T47D (cell line): ENCODE measurements around the gene CLEC18B.
"Not testable (repeated sequence)": the region's sequence is repeated elsewhere in the genome, so short reads cannot be mapped to it uniquely, and the experiment has no call there.

Source experiments
- DNase-seq, 2 experiments: peaks; one replicate each; pipeline versions ENCODE4 v3.0.0 to v3.0.0-alpha.2; 2011 to 2012; ENCODE audit warnings: low read depth in 1 of 2, low spot score in 1 of 2
- in situ Hi-C: cut with HindIII; loops from 2 replicates; pipeline ENCODE4 v1.10.0; 2016; ENCODE audit warnings: low sequenced_read_pairs, low pct_unique_long_range_greater_than_20kb

The CLEC18B gene

DNA sequence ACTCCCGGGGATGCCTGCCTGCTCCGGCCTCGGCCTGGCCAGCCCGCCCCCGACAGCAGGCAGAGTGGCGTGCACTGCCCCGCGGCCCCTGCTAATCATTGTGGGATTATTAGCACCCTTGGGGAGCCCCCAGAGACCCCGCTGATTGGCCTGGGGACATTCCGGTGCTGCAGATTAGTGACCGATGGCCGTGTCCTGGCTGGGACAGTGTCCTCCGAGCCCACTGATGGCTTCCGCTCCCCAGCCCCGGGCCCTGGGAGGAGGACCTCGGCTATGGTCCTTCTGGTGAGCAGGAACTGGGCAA lies 156 bp upstream of the CLEC18B start:
- in situ Hi-C loops, DNase-seq: not testable (repeated sequence)

- DNase-seq, in situ Hi-C loops: not testable (repeated sequence)
Observed at GRCh38 chr16:74419811-74420210, 1.5 kb downstream of the CLEC18B start.

GRCh38 chr16:74417897-74418296 lies 3.4 kb downstream of the CLEC18B start:
- DNase-seq, in situ Hi-C loops: not testable (repeated sequence)

DNA sequence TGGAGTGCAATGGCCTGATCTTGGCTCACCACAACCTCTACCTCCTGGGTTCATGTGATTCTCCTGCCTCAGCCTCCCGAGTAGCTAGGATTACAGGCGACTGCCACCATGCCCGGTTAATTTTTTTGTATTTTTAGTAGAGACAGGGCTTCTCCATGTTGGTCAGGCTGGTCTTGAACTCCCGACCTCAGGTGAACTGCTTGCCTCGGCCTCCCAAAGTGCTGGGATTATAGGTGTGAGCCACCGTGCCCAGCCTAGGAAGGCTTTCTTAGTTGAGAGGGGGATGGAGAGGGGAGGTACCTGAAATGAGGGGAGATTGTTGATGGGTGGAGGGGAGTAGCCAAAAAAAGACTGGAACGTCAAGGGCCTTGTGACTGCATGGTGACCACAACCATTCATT lies 7.4 kb downstream of the CLEC18B start:
- in situ Hi-C loops, DNase-seq: not testable (repeated sequence)

DNA sequence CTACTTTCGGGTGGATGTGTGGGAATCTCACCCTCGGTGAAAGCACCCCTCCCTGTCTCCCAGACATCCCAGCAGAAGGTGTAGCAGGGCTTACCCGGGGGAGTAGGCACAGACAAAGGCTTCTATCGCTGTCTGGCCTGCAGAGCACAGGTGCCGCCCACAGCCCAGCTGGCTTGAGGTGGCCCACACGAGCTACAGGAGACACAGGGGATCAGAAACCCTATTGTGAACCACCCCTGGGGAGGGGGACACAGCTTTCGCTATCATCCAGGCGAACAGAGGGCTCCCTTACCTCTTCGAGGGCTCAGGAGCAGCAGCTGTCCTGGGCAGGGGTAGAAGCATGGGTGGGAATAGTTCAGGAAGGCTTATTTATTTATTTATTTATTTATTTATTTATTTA lies 7.8 kb downstream of the CLEC18B start:
- DNase-seq: not testable (repeated sequence)

DNA sequence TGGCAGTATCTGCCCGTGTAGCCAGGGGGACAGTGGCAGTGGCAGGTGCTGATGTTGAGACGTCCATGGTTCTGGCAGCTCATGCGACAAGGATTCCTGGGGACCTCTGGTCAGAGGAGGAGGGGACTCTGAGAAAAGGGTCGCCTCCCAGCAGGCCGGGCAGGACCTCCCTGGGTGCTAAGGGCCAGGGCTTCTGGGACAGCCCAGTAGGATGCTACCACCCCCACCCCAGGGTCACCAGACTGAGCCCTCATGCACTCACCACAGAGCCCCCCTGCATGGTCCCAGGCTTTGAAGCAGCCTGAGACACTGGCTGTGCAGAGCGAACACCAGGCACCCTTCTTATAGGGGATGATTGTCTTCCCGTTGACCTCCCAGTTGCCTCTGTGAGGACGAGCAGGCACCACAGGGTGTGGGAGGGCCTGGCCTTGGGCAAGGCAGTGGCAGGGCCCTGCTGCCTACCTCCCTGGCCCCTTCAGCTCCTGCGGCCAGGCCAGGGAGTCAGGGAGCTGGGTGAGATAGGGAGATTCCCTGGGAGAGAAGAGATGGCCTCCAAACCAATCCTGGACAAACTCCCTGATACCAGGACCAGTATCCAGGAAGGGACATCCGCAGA lies 8.4 kb downstream of the CLEC18B start:
- in situ Hi-C loops, DNase-seq: not testable (repeated sequence)

More for the DNA sequence above, 7.8 kb downstream of the CLEC18B start:
- in situ Hi-C loops: not testable (repeated sequence)

- DNase-seq: not testable (repeated sequence)
Observed at GRCh38 chr16:74412138-74412774, 9.0 kb downstream of the CLEC18B start.

GRCh38 chr16:74410981-74411380 lies 10.3 kb downstream of the CLEC18B start:
- in situ Hi-C loops, DNase-seq: not testable (repeated sequence)

More at GRCh38 chr16:74412138-74412774, 9.0 kb downstream of the CLEC18B start:
- in situ Hi-C loops: not testable (repeated sequence)

- in situ Hi-C loops, DNase-seq: not testable (repeated sequence)
Observed at GRCh38 chr16:74410057-74410957, 11.0 kb downstream of the CLEC18B start.

DNA sequence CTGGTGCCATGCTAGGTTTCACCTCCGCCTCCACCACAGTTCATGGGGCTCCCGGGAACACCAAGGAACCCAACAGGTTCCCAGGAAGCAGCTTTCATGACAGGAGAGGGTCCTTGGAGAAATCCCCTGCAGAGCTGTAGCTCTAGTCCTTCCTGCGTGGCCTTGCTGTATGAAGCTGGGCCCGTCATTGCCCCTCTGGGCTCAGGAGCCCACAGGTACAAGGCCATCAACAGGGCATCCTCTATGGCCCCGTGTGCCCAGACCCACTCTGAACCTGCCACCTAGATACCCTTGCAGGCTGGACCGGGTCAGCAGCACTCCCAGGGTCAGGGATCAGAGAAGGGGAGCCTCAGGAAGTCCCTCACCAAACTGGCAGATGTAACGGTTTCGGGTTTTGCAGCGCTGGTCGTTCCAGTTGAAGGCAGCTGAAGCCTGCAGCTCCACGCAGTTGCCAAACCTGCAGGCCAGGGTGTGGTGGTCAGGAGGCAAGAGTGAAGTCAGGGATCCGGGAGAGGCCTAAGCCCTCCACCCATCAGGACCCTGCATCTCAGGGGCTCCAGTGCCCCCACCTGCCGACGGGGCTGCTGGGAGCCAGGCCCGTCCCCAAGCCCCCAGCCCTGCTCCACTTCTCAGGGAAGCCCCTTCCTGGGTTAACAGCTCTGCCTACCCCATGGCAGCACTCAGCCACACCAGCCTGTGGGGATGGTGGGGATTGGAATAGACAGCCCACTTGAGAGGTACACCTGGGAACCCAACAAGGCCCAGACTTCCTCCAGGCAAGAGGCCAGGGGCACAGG lies 11.9 kb downstream of the CLEC18B start:
- DNase-seq, in situ Hi-C loops: not testable (repeated sequence)

DNA sequence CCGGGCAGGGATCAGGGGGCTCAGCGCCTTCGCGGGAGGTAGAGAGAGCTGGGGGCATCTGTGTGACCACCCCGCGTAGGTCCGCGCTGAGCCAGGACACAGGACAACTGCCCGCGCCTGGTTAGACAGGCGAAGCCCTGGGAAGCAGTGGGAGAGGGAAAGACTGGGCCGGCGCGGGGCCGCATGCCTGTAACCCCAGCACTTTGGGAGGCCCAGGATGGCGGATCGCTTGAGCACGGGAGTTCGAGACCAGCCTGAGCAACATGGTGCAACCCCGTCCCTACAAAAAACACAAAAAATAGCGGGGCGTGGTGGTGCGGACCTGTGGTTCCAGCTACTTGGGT lies 13.9 kb downstream of the CLEC18B start:
- in situ Hi-C loops, DNase-seq: not testable (repeated sequence)

- in situ Hi-C loops, DNase-seq: not testable (repeated sequence)
Observed at GRCh38 chr16:74406600-74407361, 14.5 kb downstream of the CLEC18B start.

GRCh38 chr16:74404148-74404933 lies 16.9 kb downstream of the CLEC18B start:
- in situ Hi-C loops, DNase-seq: not testable (repeated sequence)

GRCh38 chr16:74400238-74400637 lies 21.0 kb downstream of the CLEC18B start:
- in situ Hi-C loops, DNase-seq: not testable (repeated sequence)

DNA sequence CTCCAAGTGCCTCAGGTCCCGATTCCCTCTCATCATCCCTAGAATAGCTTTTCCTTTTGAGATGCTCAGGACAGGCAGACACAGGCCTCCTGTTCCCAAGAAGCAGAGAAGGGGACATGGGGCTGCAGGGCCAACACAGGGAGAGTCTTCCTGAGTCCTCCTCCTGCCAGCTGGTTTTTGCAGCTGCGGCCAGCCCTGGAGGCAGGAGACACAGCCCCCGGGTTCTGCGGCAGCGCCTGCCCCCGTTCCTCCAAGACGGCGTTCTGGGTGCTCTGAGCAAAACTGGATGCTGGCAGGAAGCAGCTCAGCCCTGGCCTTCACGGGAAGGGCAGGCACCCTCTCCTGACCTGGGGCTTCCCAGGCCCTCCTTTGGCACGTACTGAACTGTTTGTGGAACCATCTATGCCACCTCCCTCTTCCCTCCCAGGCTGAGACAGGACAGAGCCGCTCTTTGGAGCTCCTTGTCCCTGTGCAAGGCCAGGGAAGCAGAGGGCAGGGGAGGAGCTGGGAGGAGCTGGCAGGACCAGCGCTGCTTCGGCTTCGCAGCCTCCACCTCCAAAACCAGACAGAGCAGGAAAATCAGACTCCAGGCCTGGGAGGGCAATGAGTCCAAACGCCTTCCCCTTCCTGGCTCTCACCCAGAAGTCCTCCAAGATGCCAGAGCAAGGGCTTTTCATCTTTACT lies 22.9 kb downstream of the CLEC18B start:
- DNase-seq, in situ Hi-C loops: not testable (repeated sequence)

GRCh38 chr16:74396521-74397017 lies 24.7 kb downstream of the CLEC18B start:
- DNase-seq, in situ Hi-C loops: not testable (repeated sequence)
